T-cell (primary cell): ENCODE results near the gene IST1. TPM values are rescaled to one million over a fixed set of nuclear protein-coding genes. Genes with fewer than 3 reads are reported as not detected.

Experiments used
- ATAC-seq, 4 experiments: fragments of 200-7000 bp in 3 of 4; fragments of 150-1000 bp in 1 of 4; cut with Tn5 transposase; replicated peaks in 1 of 4; 1 replicate in 3 of 4; 2 replicates in 1 of 4; pipeline ENCODE4 v1.10.0; 2021; ENCODE audit warnings: moderate library complexity in 3 of 4, mild to moderate bottlenecking in 2 of 4, moderate number of reproducible peaks in 1 of 4
- CTCF ChIA-PET, 2 donors: fragments of 300-600 bp; sonication (Branson Sonifier 250); formaldehyde crosslinking; loops; one replicate each; lab custom pipeline; 2022; ENCODE audit warnings: antibody characterized with exemption in 2 of 2; lab: Charles Lee
- POLR2A ChIA-PET, 2 donors: fragments of 300-600 bp; sonication (Branson Sonifier 250); formaldehyde crosslinking; loops; one replicate each; lab custom pipeline; 2022; ENCODE audit warnings: antibody characterized with exemption in 2 of 2; lab: Charles Lee
- DNase-seq, 35 experiments: peaks; one replicate each; pipeline versions ENCODE4 v3.0.0 to v3.0.0-alpha.2; 2013 to 2023
- H3K27ac ChIP-seq: one replicate; pipeline ENCODE4 v1.5.1; 2013; ENCODE audit warnings: low read length
- H3K27me3 ChIP-seq, 2 experiments: replicated peaks in 1 of 2; 1 replicate in 1 of 2; 2 replicates in 1 of 2; pipeline versions ENCODE4 v1.6.1 to v1.7.0; 2013; ENCODE audit warnings: low read length in 1 of 2, mixed read lengths in 1 of 2; ENCODE audit not compliant: control insufficient read depth in 2 of 2, insufficient read depth in 2 of 2; ENCODE audit errors: extremely low read depth in 1 of 2
- H3K36me3 ChIP-seq, 2 donors: 1 replicate in 1 of 2; 2 replicates in 1 of 2; pipeline versions ENCODE4 v1.6.1 to v1.7.0; 2013; ENCODE audit warnings: low read length in 1 of 2; ENCODE audit not compliant: control insufficient read depth in 2 of 2, insufficient read depth in 1 of 2; ENCODE audit errors: extremely low read depth in 1 of 2
- H3K4me1 ChIP-seq, 2 experiments: 1 replicate in 1 of 2; 2 replicates in 1 of 2; pipeline versions ENCODE4 v1.6.1 to v1.7.0; 2013; ENCODE audit warnings: low read length in 2 of 2, mixed read lengths in 1 of 2; ENCODE audit not compliant: insufficient read depth in 2 of 2, control insufficient read depth in 1 of 2; ENCODE audit errors: extremely low read depth in 1 of 2
- H3K4me3 ChIP-seq, 2 donors: 1 replicate in 1 of 2; 2 replicates in 1 of 2; pipeline versions ENCODE4 v1.5.1 to v1.7.0; 2013; ENCODE audit warnings: mild to moderate bottlenecking in 2 of 2, low read length in 1 of 2, moderate library complexity in 1 of 2; ENCODE audit not compliant: control insufficient read depth in 1 of 2; ENCODE audit errors: extremely low read depth in 1 of 2
- H3K9me3 ChIP-seq: 2 replicates; pipeline ENCODE4 v1.7.0; 2013
- H3K27ac Mint-ChIP-seq, 2 donors: one replicate each; pipeline ENCODE4 v1.8.0; 2020 to 2021; ENCODE audit warnings: mild to moderate bottlenecking in 2 of 2, mixed read lengths in 2 of 2
- H3K27me3 Mint-ChIP-seq, 2 donors: one replicate each; pipeline ENCODE4 v1.8.0; 2021 to 2022; ENCODE audit warnings: mixed read lengths in 2 of 2
- H3K36me3 Mint-ChIP-seq: one replicate; pipeline ENCODE4 v1.8.0; 2021; ENCODE audit warnings: mixed read lengths
- H3K4me1 Mint-ChIP-seq, 3 donors: one replicate each; pipeline ENCODE4 v1.8.0; 2020 to 2022; ENCODE audit warnings: mixed read lengths in 3 of 3, mild to moderate bottlenecking in 1 of 3
- H3K4me3 Mint-ChIP-seq, 3 donors: one replicate each; pipeline ENCODE4 v1.8.0; 2020 to 2022; ENCODE audit warnings: mild to moderate bottlenecking in 3 of 3, mixed read lengths in 3 of 3, moderate library complexity in 3 of 3
- H3K9me3 Mint-ChIP-seq, 3 donors: one replicate each; pipeline ENCODE4 v1.8.0; 2020 to 2022; ENCODE audit warnings: mixed read lengths in 3 of 3
- WGBS: methylation state at CpG from one replicate; pipeline ENCODE4 v1.1.5; 2013; ENCODE audit warnings: missing lambda C conversion rate; ENCODE audit not compliant: insufficient coverage; 5-methylcytosine and 5-hydroxymethylcytosine counted together
- total RNA-seq, 35 experiments: library from RNA in 6 of 35; stranded (reverse) in 6 of 35; fragments of 120-200 nt in 1 of 35; gene quantifications; one replicate each; pipeline versions ENCODE4 v1.2.1 to v1.2.4 and lab custom pipeline; 2013 to 2026

IST1 gene
- total RNA-seq, 5 donors from 2014 or later (not counting 1 experiment from before 2014, with no cell fraction given): 249 to 278 (median 263) TPM

DNA sequence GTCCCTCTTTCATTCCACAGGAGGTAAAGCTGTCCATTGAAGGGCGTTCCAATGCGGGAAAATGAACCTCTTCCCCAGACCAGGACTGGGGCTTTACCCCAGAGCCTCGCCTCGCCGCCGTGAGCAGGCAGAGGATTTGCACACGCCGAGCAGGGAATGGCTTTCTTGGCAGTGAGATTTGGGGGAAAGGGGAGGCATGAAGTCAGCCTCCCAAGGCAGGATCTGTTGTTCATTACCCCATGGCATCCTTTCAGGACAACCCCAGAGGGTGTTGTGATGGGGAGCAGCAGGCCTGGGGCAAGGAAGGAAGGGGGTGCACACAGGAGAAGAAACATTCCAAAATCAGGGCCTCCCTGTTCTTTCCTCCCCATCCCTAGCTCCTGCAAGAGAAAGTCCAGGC is 43.6 kb upstream of the IST1 start:
- peaks cover 35% of the 10 kb centered on the region for H3K36me3 Mint-ChIP-seq
- no CpG with 5 or more reads among the region's 8 CpGs for WGBS
- Histone ChIP-seq H3K36me3 (peaks cover 13 to 67% of the 10 kb centered on the region in 2 donors), H3K4me3 (no peak overlapping the region), H3K27ac (no peak overlapping the region), H3K9me3 (no peaks in the 10 kb centered on the region), H3K27me3 (no peaks in the 10 kb centered on the region), H3K4me1 (peaks cover 6 to 61% of the 10 kb centered on the region in 2 experiments)
- H3K27ac Mint-ChIP-seq: peak overlapping the region in 1 of 2 donors; percentile 28
- no peaks in the 10 kb centered on the region for H3K27me3 Mint-ChIP-seq
- ChIA-PET POLR2A (no interaction called here), CTCF (no interaction called here)
- H3K9me3 Mint-ChIP-seq: no peaks in the 10 kb centered on the region
- DNase-seq (no peak), ATAC-seq (no peak)
- H3K4me1 Mint-ChIP-seq: peaks cover 72 to 82% (median 76%) of the 10 kb centered on the region in 3 donors
- no peak overlapping the region for H3K4me3 Mint-ChIP-seq

DNA sequence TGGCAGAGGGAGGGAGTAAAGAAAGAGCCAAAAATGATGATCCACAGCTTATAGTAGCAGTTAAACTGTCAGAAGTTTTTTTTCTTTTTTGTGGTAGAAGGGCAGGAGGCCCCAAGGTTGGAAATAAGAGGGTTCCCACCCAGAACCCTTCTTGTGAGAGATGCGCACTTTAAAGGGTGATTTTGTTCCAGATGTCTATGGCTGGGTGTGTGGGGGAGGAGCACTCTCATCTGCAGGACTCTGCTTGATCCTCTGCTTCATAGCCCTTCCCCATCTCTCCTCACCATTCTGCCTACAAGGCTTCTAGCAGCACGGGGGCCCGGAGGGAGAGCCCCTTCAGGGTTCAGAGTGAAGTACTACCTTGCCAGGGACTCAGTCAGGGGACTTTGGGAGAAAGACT is 43.2 kb upstream of the IST1 start:
- WGBS: 20% methylated on average over 2 of the region's 3 CpGs
- H3K27me3 ChIP-seq: no peaks in the 10 kb centered on the region
- H3K36me3 ChIP-seq: peaks cover 13 to 67% of the 10 kb centered on the region in 2 donors
- DNase-seq (no peak), ATAC-seq (no peak)
- POLR2A ChIA-PET: no interaction called here
- H3K4me3 Mint-ChIP-seq: no peak overlapping the region
- no peak overlapping the region for H3K27ac ChIP-seq
- H3K4me1 ChIP-seq: peaks cover 2 to 58% of the 10 kb centered on the region in 2 experiments
- no peaks in the 10 kb centered on the region for H3K9me3 Mint-ChIP-seq
- H3K36me3 Mint-ChIP-seq: peaks cover 35% of the 10 kb centered on the region
- no peak overlapping the region for H3K4me3 ChIP-seq
- no peaks in the 10 kb centered on the region for H3K27me3 Mint-ChIP-seq
- H3K9me3 ChIP-seq: no peaks in the 10 kb centered on the region
- H3K27ac Mint-ChIP-seq: peak overlapping the region in 1 of 2 donors; percentile 28
- peaks cover 68 to 80% (median 76%) of the 10 kb centered on the region in 3 donors for H3K4me1 Mint-ChIP-seq
- CTCF ChIA-PET: interaction anchor here (0.7 to 1.3 kb wide), 2 partner anchors 10 to 29 kb away, joined by 3 read pairs; no protein-coding TSS in a partner anchor

DNA sequence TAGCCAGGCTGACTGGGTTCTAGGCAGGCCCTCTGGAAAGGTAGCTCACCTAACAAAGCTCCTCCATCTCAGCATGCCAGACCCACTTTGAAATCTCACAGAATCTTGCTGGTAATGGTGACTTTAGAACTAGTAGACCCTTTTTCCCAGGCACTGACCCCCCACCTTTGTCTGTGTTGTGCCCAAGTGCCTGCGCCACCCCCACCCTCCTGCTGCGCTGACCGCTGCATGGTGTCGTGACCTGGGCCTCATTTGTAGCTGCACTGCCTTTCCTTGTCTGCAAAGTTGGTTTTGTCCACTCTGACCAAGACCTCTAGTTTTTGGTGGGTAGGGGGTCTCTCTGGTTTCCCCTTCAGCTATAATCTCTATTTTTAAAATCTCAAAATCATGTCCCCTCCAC is 42.8 kb upstream of the IST1 start:
- WGBS: no CpG with 5 or more reads among the region's 4 CpGs
- Histone ChIP-seq H3K27me3 (no peaks in the 10 kb centered on the region), H3K27ac (no peak overlapping the region), H3K36me3 (peaks cover 13 to 67% of the 10 kb centered on the region in 2 donors), H3K4me3 (no peak overlapping the region), H3K9me3 (no peaks in the 10 kb centered on the region), H3K4me1 (peaks cover 0 to 61% of the 10 kb centered on the region in 2 experiments)
- ATAC-seq: no peak
- Mint-ChIP-seq H3K4me3 (no peak overlapping the region), H3K36me3 (peaks cover 35% of the 10 kb centered on the region), H3K4me1 (peaks cover 64 to 80% (median 75%) of the 10 kb centered on the region in 3 donors), H3K27ac (peak overlapping the region in 1 of 2 donors; percentile 63), H3K27me3 (no peaks in the 10 kb centered on the region), H3K9me3 (no peaks in the 10 kb centered on the region)
- ChIA-PET POLR2A (no interaction called here), CTCF (interaction anchor here (0.5 to 1.3 kb wide), 4 partner anchors 10 to 55 kb away, joined by 3 to 4 read pairs (median 3); no protein-coding TSS in a partner anchor)
- DNase-seq: no peak

DNA sequence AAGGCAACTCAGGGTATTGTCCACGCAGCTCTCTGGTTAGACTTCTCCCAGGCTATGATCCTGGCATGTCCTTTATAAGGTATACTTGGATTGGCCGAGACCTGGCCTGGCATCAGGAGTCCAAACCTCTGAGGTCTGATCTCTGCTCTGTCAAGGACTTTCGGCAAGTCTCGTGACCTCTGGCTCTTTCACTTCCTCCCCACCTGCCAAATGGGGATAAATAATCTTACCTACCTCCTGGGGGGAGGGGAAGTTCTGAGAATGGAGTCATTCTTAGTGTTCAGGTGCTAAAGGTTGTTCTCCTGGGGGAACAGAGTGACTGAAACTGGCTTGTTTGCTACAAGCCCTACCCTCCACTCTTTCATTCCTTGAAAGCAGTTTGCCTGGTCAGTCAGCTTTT is 41.9 kb upstream of the IST1 start:
- Histone ChIP-seq H3K36me3 (peaks cover 13 to 59% of the 10 kb centered on the region in 2 donors), H3K27ac (no peak overlapping the region), H3K27me3 (no peaks in the 10 kb centered on the region), H3K9me3 (no peaks in the 10 kb centered on the region), H3K4me3 (no peak overlapping the region), H3K4me1 (peaks cover 0 to 63% of the 10 kb centered on the region in 2 experiments)
- Mint-ChIP-seq H3K4me1 (peaks cover 56 to 72% (median 67%) of the 10 kb centered on the region in 3 donors), H3K27me3 (no peaks in the 10 kb centered on the region), H3K4me3 (no peak overlapping the region), H3K36me3 (peaks cover 31% of the 10 kb centered on the region), H3K27ac (peak overlapping the region; percentile 8 to 63), H3K9me3 (no peaks in the 10 kb centered on the region)
- WGBS: no CpG with 5 or more reads among the region's 4 CpGs
- no peak for DNase-seq
- POLR2A ChIA-PET: no interaction called here
- CTCF ChIA-PET: interaction anchor here (0.5 to 1.3 kb wide), 4 partner anchors 28 to 54 kb away, joined by 3 to 4 read pairs (median 3); no protein-coding TSS in a partner anchor
- ATAC-seq: no peak

DNA sequence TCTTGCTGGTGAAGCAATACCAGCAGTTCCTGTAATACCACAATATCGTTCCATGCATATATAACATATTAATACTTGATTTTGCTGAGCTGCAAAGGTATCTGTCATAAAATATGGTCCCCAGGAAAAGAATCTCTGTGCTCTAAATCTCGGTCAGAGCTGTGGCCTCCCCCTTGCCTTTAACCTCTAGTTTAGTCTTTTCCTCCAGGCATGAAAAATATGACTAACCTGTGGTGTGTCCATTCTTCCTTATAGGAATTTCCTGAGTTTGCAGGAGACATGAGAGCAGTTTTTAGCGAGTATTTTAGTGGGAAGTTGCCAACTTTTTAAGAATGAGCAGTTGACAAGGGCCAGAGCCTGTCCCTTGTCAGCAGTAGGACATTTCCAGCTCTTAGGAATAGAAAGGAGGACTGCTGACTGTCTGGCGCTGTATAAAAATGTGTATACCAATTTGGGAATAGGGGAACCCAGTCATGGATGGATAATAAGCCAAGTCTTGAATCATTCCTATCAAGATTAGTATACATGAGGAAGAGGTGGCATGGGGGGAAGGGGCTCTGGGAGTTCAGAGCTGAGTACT is 40.9 kb upstream of the IST1 start:
- WGBS: 100% methylated on average over 1 of the region's 4 CpGs
- no peaks in the 10 kb centered on the region for H3K9me3 Mint-ChIP-seq
- no peaks in the 10 kb centered on the region for H3K9me3 ChIP-seq
- H3K27ac Mint-ChIP-seq: peak overlapping the region; percentile 59 to 63
- H3K4me1 ChIP-seq: peaks cover 0 to 63% of the 10 kb centered on the region in 2 experiments
- no peak for ATAC-seq
- ChIA-PET POLR2A (interaction anchor here in 1 of 2 donors (0.6 kb wide), 1 partner anchor 1771 kb away, joined by 3 read pairs; no protein-coding TSS in a partner anchor), CTCF (interaction anchor here in 1 of 2 donors (0.5 kb wide), 1 partner anchor 1553 kb away, joined by 3 read pairs; no protein-coding TSS in a partner anchor)
- H3K4me3 ChIP-seq: no peak overlapping the region
- H3K27ac ChIP-seq: peak overlapping the region; percentile 53
- peaks cover 24% of the 10 kb centered on the region for H3K36me3 Mint-ChIP-seq
- peaks cover 10 to 60% of the 10 kb centered on the region in 2 donors for H3K36me3 ChIP-seq
- H3K27me3 ChIP-seq: no peaks in the 10 kb centered on the region
- no peaks in the 10 kb centered on the region for H3K27me3 Mint-ChIP-seq
- H3K4me3 Mint-ChIP-seq: no peak overlapping the region
- no peak for DNase-seq
- H3K4me1 Mint-ChIP-seq: peaks cover 56 to 68% (median 66%) of the 10 kb centered on the region in 3 donors

DNA sequence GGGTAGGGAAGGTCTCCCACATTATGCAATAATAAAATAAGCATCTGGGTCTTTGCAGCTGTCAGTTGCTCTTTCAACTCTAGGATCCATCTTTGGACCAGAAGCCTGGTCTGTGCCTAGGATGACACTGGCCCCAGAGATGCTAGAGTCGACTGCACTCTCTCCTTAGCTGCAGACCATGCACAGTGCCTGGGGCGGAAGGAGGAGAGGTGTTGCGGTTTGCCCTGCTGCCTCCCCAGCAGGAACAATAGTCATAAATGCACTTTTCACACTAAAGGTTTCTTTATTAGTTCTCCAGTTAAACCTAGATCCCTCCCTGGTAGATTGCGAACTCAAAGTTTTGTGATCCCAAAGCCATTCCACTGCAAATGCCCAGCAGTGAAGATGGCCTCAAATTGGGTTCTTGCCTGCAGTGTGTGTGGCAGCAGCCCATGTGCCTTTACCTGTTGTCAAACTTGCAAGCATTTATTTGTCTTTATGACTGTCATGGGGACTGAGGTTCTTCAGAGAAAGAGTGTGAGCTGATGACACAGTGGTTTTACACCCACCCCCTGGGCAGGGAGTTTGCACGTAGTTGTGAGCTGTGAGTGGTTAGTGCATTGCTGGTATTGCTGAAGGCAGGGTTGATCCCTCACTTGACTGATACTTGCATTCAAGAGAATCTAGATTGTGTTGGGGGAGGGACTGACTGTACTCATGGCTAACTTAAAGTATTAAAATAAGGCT is 39.2 kb upstream of the IST1 start:
- H3K27me3 Mint-ChIP-seq: no peaks in the 10 kb centered on the region
- peak; percentile 35 to 71 (median 58) for ATAC-seq
- H3K36me3 ChIP-seq: peaks cover 8 to 53% of the 10 kb centered on the region in 2 donors
- peaks cover 53 to 65% (median 59%) of the 10 kb centered on the region in 3 donors for H3K4me1 Mint-ChIP-seq
- POLR2A ChIA-PET: interaction anchor here (0.5 to 0.6 kb wide), 2 partner anchors 53 to 149 kb away, joined by 3 to 5 read pairs; no protein-coding TSS in a partner anchor
- CTCF ChIA-PET: interaction anchor here in 1 of 2 donors (1.0 to 2.8 kb wide), 2 partner anchors 25 to 27 kb away, joined by 3 to 12 read pairs; partner anchors contain the start of gene ZNF821
- DNase-seq: peak in 21 of 35 experiments; percentile 2 to 65 (median 23)
- peak overlapping the region in 1 of 3 donors; percentile 47 for H3K4me3 Mint-ChIP-seq
- H3K27ac Mint-ChIP-seq: peak overlapping the region; percentile 65 to 79
- H3K36me3 Mint-ChIP-seq: peaks cover 22% of the 10 kb centered on the region
- WGBS: 59% methylated on average over 3 of the region's 5 CpGs
- peak overlapping the region; percentile 54 for H3K27ac ChIP-seq
- H3K4me1 ChIP-seq: peaks cover 0 to 67% of the 10 kb centered on the region in 2 experiments
- no peaks in the 10 kb centered on the region for H3K27me3 ChIP-seq
- H3K9me3 ChIP-seq: no peaks in the 10 kb centered on the region
- no peak overlapping the region for H3K4me3 ChIP-seq
- H3K9me3 Mint-ChIP-seq: no peaks in the 10 kb centered on the region
